ENCODE measurements around the gene AURKA.

DNA sequence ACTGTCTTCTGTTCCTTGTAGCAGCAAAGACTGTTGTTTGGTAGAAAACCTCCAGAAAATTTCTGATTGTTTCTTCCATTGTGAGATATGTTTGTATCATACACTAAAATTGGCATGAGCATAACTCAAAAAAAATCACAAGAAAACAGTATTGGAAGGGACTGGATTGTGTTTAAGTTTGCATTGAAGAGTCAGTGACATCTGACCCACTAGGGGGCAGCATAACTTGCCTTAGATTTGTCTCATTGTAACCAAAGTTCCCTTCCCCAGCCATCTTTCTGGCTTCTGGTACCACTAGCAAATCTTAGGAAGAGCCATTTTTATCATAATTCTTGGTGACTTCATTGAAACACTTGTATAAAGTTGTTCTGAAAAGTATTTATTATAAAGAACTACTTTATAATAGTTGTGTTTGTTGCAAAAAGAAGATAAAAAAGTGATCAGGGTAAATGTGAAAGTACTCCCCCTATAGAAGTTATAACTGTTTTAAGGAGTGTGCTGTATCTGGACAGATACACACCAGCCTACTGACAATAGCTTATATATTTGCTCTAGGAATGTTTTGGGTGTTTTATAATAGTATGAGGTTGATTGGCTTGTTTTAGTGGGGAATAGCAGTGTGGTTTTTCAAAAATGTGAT is 8.1 kb upstream of the AURKA start:
- TF ChIP-seq, protein P1, sequence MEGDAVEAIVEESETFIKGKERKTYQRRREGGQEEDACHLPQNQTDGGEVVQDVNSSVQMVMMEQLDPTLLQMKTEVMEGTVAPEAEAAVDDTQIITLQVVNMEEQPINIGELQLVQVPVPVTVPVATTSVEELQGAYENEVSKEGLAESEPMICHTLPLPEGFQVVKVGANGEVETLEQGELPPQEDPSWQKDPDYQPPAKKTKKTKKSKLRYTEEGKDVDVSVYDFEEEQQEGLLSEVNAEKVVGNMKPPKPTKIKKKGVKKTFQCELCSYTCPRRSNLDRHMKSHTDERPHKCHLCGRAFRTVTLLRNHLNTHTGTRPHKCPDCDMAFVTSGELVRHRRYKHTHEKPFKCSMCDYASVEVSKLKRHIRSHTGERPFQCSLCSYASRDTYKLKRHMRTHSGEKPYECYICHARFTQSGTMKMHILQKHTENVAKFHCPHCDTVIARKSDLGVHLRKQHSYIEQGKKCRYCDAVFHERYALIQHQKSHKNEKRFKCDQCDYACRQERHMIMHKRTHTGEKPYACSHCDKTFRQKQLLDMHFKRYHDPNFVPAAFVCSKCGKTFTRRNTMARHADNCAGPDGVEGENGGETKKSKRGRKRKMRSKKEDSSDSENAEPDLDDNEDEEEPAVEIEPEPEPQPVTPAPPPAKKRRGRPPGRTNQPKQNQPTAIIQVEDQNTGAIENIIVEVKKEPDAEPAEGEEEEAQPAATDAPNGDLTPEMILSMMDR (IDR thresholded peaks at IDR 0.05; ENCODE audit: insufficient read depth, low read length, poor library complexity, severe bottlenecking): peak; percentile 65
- TF ChIP-seq EZH2phosphoT487 (conservative IDR thresholded peaks at IDR 0.05; ENCODE audit: low read length): no peak

Measured in SU-DHL-6 (cell line).